Mesothelial cell of epicardium (in vitro differentiated cells): ENCODE data around the gene CTLA4. TPM values are rescaled to one million over a fixed set of nuclear protein-coding genes. Genes with fewer than 3 reads are reported as not detected.

ENCODE experiments used
- DNase-seq, 2 experiments: peaks; one replicate each; pipeline ENCODE4 v3.0.0; 2021; ENCODE audit warnings: low spot score in 2 of 2; ENCODE audit not compliant: unreplicated experiment in 2 of 2
- H3K27ac Mint-ChIP-seq: 2 replicates; pipeline ENCODE4 v1.8.0; 2021; ENCODE audit warnings: mixed read lengths
- H3K27me3 Mint-ChIP-seq: 2 replicates; pipeline ENCODE4 v1.8.0; 2021; ENCODE audit warnings: low read depth, mixed read lengths
- H3K36me3 Mint-ChIP-seq: 2 replicates; pipeline ENCODE4 v1.8.0; 2021; ENCODE audit warnings: mixed read lengths
- H3K4me1 Mint-ChIP-seq: 2 replicates; pipeline ENCODE4 v1.8.0; 2021; ENCODE audit warnings: mixed read lengths
- H3K4me3 Mint-ChIP-seq: 2 replicates; pipeline ENCODE4 v1.8.0; 2021; ENCODE audit warnings: mild to moderate bottlenecking, moderate library complexity, mixed read lengths
- H3K9me3 Mint-ChIP-seq: 2 replicates; pipeline ENCODE4 v1.8.0; 2021; ENCODE audit warnings: mixed read lengths
- CTCF ChIP-seq: fragments of 200-600 bp; sonication (generic); IDR thresholded peaks from one replicate; pipeline ENCODE4 v1.5.0; 2021; ENCODE audit warnings: antibody characterized with exemption; ENCODE audit not compliant: unreplicated experiment
- total RNA-seq: library from RNA; stranded (reverse); gene quantifications from 3 replicates; pipeline ENCODE4 v1.2.1, GENCODE V29; 2021

The CTLA4 gene
- total RNA-seq, 1 donor from 2014 or later = not detected

- peak overlapping the region; percentile 5 for H3K4me3 Mint-ChIP-seq
- no peaks in the 10 kb centered on the region for H3K9me3 Mint-ChIP-seq
- H3K36me3 Mint-ChIP-seq = no peaks in the 10 kb centered on the region
- DNase-seq = no peak
- no peak for TF ChIP-seq CTCF
- no peaks in the 10 kb centered on the region for H3K27me3 Mint-ChIP-seq
- no peak overlapping the region for H3K27ac Mint-ChIP-seq
- peaks cover 5% of the 10 kb centered on the region for H3K4me1 Mint-ChIP-seq
Measured at GRCh38 chr2:203909261-203909967, 41.8 kb downstream of the CTLA4 start.

- Mint-ChIP-seq H3K27ac (peak overlapping the region; percentile 55), H3K27me3 (no peaks in the 10 kb centered on the region), H3K36me3 (no peaks in the 10 kb centered on the region), H3K4me1 (peaks cover 5% of the 10 kb centered on the region), H3K4me3 (no peak overlapping the region), H3K9me3 (no peaks in the 10 kb centered on the region)
- no peak for DNase-seq
- TF ChIP-seq CTCF = no peak
Measured at GRCh38 chr2:203909974-203910373, 42.4 kb downstream of the CTLA4 start.

- Mint-ChIP-seq H3K9me3 (no peaks in the 10 kb centered on the region), H3K36me3 (no peaks in the 10 kb centered on the region), H3K27me3 (no peaks in the 10 kb centered on the region), H3K4me1 (peaks cover 5% of the 10 kb centered on the region), H3K27ac (no peak overlapping the region), H3K4me3 (no peak overlapping the region)
- no peak for TF ChIP-seq CTCF
- DNase-seq = no peak
Measured at GRCh38 chr2:203913947-203914346, 46.4 kb downstream of the CTLA4 start.

- H3K36me3 Mint-ChIP-seq = no peaks in the 10 kb centered on the region
- H3K4me3 Mint-ChIP-seq = no peak overlapping the region
- no peak overlapping the region for H3K27ac Mint-ChIP-seq
- TF ChIP-seq CTCF = no peak
- DNase-seq = no peak
- no peaks in the 10 kb centered on the region for H3K4me1 Mint-ChIP-seq
- H3K9me3 Mint-ChIP-seq = no peaks in the 10 kb centered on the region
- no peaks in the 10 kb centered on the region for H3K27me3 Mint-ChIP-seq
Measured at GRCh38 chr2:203914546-203915182, 47.1 kb downstream of the CTLA4 start.

DNA sequence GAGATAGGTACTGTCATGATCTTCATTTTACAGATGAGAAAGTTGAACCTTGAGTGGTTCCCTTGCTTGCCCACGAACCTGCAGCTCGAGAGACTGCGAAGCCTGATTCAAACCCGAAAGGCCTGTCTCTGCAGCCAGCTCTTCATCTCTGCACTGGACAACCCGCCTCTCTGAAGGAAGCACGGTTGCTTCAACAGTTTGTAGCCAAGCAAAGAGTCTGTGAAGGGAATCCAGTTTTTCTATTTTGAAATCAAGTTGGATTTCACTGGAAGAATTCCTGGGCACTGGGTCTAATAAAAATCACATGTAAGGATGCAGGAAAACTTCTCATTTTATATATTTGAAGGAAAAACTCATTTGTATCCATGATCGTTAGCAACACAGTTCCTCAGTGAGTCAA lies 47.7 kb downstream of the CTLA4 start:
- H3K36me3 Mint-ChIP-seq = no peaks in the 10 kb centered on the region
- no peaks in the 10 kb centered on the region for H3K4me1 Mint-ChIP-seq
- no peaks in the 10 kb centered on the region for H3K27me3 Mint-ChIP-seq
- H3K4me3 Mint-ChIP-seq = no peak overlapping the region
- no peak for TF ChIP-seq CTCF
- H3K27ac Mint-ChIP-seq = no peak overlapping the region
- H3K9me3 Mint-ChIP-seq = no peaks in the 10 kb centered on the region
- DNase-seq = no peak
